ENCODE results near the gene RGS19.

RGS19 gene

DNA sequence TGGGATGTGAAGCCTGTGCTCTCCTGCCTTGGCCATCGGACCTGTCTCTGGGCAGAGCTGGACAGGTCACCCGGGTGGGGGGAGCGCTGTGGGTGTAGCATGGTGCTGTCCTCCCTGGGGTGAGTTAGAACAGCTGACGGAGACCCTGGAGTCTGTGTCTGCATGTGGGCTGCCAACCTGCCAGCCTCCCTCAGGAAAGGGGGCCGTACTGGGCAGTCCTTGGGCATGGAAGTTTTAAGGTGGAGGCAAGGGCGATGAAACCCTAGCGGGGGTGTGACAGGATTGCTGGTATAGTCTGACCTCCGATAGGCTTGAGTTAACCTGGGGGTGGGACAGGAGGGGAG lies 32.3 kb downstream of the RGS19 start:
- DNase-seq: no peak

- peak; percentile 19 for DNase-seq
These were observed 33.8 kb downstream of the RGS19 start for GRCh38 chr20:64045346-64046011.

DNA sequence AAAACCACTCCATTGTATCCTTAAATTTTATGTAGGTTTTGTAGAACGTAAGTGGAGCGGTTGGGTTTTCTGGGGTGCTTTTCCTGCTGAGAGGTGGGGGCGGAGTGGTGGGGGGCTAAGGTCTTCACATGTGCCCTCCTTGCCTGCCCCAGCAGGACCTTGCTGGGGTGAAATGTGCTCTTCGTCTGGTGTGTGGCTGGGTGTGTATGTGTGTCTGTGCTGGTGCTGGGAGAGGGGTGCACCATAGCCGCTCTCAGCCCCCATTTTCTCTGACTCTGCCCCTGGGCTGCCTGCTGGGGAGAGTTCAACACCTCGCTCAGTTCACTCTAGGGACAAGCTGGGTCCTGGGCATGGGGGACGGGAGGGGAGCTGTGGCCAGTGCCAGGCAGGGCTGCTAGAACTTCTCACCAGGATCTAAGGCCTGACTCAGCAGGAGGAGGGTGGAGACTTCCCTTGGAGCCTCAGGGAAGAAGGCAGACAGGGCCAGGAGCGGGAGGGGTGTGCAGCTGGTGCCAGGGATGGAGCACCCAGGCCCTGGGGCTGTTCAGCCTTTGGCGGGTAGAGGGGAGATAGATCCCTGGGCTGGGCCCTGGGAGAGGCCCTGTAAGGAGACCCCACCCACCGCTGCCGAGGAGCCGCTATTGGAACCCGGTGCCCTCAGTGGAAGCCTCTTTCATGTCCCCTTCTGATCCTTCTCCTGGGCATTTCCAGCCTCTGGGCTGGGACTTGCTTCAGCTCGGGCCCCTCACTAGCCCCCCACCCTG lies 34.7 kb downstream of the RGS19 start:
- DNase-seq: peak; percentile 51

DNA sequence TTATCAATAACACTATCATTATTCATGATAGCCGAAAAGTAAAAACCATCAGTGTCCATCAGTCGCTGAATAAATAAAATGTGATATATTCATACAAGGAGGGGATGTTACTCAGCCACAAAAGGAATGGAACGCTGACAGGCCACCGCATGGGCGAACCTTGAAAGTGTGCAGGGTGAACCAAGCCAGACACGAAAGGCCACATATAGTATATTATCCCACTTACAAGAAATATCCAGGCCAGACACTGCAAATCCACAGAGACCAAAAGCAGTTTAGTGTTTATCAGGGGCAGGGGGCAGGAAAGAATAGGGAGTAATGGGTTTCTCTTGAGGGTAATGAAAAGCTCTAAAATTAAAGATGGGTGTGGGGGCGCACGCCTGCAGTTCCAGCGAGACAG lies 35.5 kb downstream of the RGS19 start:
- no peak for DNase-seq

- peak; percentile 39 for DNase-seq
These were observed 37.1 kb downstream of the RGS19 start for GRCh38 chr20:64042054-64042781.

DNA sequence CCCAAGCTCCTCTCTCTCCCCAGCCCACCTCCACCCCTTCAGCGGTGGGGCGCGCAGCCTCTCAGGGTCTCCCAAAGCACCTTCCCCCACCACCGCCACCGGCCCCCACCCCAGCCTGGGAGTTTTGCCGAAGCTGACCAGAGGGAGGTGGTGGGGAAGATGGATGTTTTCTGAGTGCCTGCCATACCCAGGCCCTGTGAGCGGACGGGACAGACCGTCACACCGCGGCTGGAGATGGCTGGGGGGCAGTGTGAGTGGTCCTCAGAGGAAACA lies 37.6 kb downstream of the RGS19 start:
- no peak for DNase-seq

DNA sequence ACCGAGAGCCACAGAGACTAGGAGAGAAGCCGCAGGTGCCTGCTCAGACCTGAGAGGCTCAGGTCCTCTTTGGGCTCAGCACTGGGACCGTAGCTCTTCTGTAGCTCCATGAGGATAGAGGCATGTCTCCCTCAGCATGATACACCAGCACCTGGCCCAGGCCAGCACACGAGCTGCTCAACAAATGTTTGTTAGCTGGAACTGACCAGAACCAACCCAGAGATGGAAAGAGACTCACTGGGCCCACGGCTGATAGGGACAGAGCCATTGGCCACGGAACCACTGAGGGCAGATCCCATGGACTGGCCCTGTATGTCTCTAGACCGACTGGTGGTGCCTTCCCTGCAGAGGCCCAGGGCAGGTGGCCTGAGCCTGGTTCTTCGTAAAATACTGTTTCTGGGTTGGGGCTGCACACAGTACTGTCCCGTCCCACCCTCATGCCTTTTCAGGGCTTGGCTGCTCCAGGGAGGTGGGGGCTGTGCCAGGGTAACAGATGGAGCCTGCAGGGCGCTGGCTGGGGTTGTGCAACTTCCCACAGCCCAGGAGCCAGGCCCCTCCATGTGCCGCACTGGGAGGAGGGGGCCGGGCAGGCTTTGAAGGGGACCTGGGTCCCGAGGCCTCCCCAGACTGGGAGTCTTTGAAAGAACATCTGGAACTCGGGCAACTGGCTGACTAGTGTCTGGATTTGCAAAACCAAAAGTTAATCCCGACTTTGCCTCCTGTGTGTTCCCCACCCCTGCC lies 38.1 kb downstream of the RGS19 start:
- peak; percentile 29 for DNase-seq

- no peak for DNase-seq
These were observed 38.9 kb downstream of the RGS19 start for GRCh38 chr20:64040231-64041039.

GRCh38 chr20:64039293-64040160 lies 39.8 kb downstream of the RGS19 start:
- DNase-seq: peak; percentile 16

- peak; percentile 79 for DNase-seq
These were observed 40.6 kb downstream of the RGS19 start for GRCh38 chr20:64038565-64039292.

- peak; percentile 63 for DNase-seq
These were observed 41.1 kb downstream of the RGS19 start for GRCh38 chr20:64038224-64038564.

DNA sequence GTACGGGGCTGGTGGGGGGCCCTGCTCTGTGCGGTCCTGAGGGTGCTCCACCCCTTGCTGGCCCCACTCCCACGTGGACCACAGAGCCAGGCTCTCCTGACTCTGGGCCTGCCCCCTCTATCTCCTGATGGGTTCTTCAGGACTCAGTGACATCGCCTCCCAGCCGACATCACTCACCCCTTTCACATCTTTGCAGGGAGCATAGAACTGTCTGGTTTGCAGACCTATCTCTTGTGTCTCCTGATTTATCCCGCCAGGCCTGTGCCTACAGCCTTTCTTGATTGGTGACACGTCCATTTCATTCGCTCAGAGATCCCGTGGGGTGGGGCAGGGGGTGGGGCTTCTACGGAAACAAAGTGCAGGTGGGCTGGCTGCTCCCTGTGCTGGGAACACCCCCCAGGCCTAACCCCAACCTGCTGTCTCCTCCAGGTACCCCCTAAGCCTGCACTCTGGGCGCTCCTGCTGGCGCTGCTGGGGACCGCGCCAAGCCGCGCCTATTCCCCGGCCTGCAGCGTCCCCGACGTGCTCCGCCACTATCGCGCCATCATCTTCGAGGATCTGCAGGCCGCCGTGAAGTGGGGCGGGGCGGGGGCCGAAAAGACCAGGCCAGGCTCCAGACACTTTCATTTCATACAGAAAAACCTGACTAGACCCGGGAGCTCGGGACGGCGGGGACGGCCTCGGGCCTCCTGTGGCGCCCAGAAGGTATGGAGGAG lies 41.7 kb downstream of the RGS19 start:
- DNase-seq: peak; percentile 34

GRCh38 chr20:64037199-64037497 lies 42.2 kb downstream of the RGS19 start:
- no peak for DNase-seq

DNA sequence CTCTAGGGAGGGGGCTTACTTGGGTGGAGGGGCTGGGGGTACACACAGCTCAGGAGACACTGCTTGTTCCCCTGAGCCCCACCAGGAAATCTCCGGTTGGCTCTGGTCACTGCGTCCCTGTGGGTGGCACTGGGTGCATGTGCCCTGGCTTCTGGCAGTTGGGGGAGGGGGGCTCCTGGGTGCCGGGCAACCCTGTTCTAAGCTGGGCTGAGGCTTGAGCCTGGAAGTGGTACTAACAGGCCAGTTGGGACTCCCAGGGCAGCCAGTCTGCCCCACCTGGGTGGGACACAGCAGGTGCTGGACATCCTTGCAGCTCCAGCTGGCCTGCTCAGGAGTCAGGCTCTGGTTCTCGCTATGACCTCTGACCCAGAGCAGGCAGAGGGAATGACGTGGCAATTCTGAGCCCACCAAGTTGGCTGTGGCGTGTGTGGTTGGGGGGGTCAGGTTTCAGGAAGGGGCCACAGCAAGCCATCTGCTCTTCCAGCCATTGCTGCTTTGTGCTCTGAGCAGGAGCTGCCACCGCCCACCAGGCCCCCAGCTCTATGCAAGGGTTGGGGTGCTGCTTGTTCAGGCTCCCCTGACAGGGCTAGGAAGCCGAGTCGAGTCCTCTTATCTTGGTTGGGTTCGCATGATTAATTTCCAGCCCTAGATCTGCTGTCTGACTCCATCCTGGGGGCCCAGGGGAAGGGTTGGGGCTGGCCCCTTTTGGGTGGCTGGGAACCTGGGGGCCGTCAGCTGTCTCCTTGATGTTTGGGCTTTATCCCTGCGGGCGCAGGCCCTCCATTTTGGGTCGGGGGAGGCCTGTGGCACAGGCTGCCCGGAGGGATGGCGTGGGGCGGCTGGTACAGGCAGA lies 42.7 kb downstream of the RGS19 start:
- DNase-seq: no peak

GRCh38 chr20:64035933-64036345 lies 43.4 kb downstream of the RGS19 start, which contains the start of gene C20orf204:
Gene C20orf204, plus strand, starts transcription at chr20:64036182. Its CDS starts 142 bp downstream, at chr20:64036324.
- no peak for DNase-seq

GRCh38 chr20:64035066-64035932 lies 44.0 kb downstream of the RGS19 start:
- DNase-seq: no peak

DNA sequence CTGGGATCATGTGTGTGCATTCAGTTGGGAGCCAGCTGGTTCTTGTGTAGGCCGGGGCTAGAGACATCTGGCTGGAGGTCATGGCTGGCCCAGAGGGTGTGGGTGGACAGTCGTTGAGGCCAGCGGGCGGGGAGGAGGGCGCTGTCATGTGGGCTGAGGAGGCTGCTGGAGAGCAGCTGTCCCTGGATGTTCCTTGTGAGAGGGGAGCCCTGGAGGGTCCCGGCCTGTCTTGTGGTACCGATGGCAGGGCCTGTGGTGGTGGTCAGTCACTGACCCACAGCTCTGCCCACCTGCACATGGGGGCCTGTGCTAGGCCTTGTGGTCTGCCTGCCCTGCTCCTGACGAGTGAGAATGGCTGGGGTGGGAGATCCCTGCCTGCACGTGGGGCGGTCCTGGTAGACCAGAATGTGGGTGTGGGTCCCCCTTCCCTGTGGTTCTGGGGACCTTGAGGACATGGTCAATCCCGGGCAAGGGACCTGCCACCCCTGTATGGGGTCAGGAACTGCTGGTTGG lies 45.3 kb downstream of the RGS19 start:
- no peak for DNase-seq
